HEK293 (cell line): Measurements from ENCODE around the gene OR8K3.

Experiments
- CTCF ChIA-PET: fragments of 350-600 bp; formaldehyde crosslinking; extraction: SDS; loops from one replicate; lab custom pipeline; 2021; ENCODE audit warnings: antibody characterized with exemption; lab: Yijun Ruan, JAX
- POLR2A ChIA-PET: fragments of 300-600 bp; formaldehyde crosslinking; extraction: SDS; loops from one replicate; lab custom pipeline; 2020; ENCODE audit warnings: antibody characterized with exemption, inconsistent platforms; lab: Yijun Ruan, JAX
- H3K27ac ChIP-seq: fragments of 200-500 bp; sonication (Bioruptor generic); 2 replicates; pipeline ENCODE4 v1.5.1; 2014; ENCODE audit warnings: low read depth, low read length, control low read depth, inconsistent platforms; ENCODE audit errors: extremely low read depth
- H3K36me3 ChIP-seq, 2 experiments: fragments of 200-500 bp in 1 of 2; sonication (Bioruptor generic) in 1 of 2; 1 replicate in 1 of 2; 2 replicates in 1 of 2; pipeline ENCODE4 v1.5.1; 2014 to 2017; ENCODE audit warnings: inconsistent platforms in 2 of 2, low read length in 2 of 2; ENCODE audit not compliant: control insufficient read depth in 2 of 2, insufficient read depth in 1 of 2
- H3K4me1 ChIP-seq: fragments of 200-500 bp; sonication (Bioruptor generic); 2 replicates; pipeline ENCODE4 v1.5.1; 2014; ENCODE audit warnings: mild to moderate bottlenecking, low read length, inconsistent platforms; ENCODE audit not compliant: control insufficient read depth, insufficient read depth
- H3K4me3 ChIP-seq: 2 replicates; pipeline ENCODE4 v1.5.1; 2011; ENCODE audit warnings: low read depth, mild to moderate bottlenecking, control low read depth, low read length, moderate library complexity
- H3K9me3 ChIP-seq: fragments of 200-500 bp; sonication (Bioruptor generic); 2 replicates; pipeline ENCODE4 v1.5.1; 2014; ENCODE audit warnings: low read depth, low read length, inconsistent platforms; ENCODE audit not compliant: control insufficient read depth, insufficient read depth
- ELK4 ChIP-seq: IDR thresholded peaks from 2 replicates; pipeline ENCODE4 v1.6.1; 2011; ENCODE audit warnings: mild to moderate bottlenecking, low read depth, low read length, borderline replicate concordance
- GLI2 ChIP-seq: fragments of 450-650 bp; formaldehyde crosslinking; IDR thresholded peaks from 2 replicates; pipeline ENCODE4; 2017; ENCODE audit warnings: missing biosample characterization, missing genetic modification characterization, low read depth, borderline replicate concordance
- GLI4 ChIP-seq: fragments of 450-650 bp; formaldehyde crosslinking; IDR thresholded peaks from 2 replicates; pipeline ENCODE4 v1.5.1; 2016; ENCODE audit warnings: missing biosample characterization, missing genetic modification characterization
- MEIS1 ChIP-seq: sonication (generic); formaldehyde crosslinking; IDR thresholded peaks from 2 replicates; pipeline ENCODE4 v1.8.1; 2022; ENCODE audit warnings: missing genetic modification reagents, mild to moderate bottlenecking, borderline replicate concordance
- OVOL3 ChIP-seq: fragments of 450-650 bp; formaldehyde crosslinking; IDR thresholded peaks from 2 replicates; pipeline ENCODE4 v1.5.1; 2016; ENCODE audit warnings: missing biosample characterization, missing genetic modification characterization
- PRDM10 ChIP-seq: fragments of 450-650 bp; formaldehyde crosslinking; IDR thresholded peaks from 2 replicates; pipeline ENCODE4 v1.5.1; 2016; ENCODE audit warnings: missing biosample characterization, missing genetic modification characterization
- PRDM4 ChIP-seq: fragments of 450-650 bp; formaldehyde crosslinking; IDR thresholded peaks from 2 replicates; pipeline ENCODE4 v1.5.1; 2017; ENCODE audit warnings: missing biosample characterization, missing genetic modification characterization
- SALL2 ChIP-seq: fragments of 450-650 bp; formaldehyde crosslinking; IDR thresholded peaks from 2 replicates; pipeline ENCODE4 v1.5.0; 2017; ENCODE audit warnings: missing biosample characterization, mild to moderate bottlenecking, missing genetic modification characterization, borderline replicate concordance
- TRIM28 ChIP-seq: IDR thresholded peaks from 2 replicates; pipeline ENCODE4 v1.6.1; 2011; ENCODE audit warnings: low read length, control low read depth, borderline replicate concordance
- ZBTB20 ChIP-seq: fragments of 450-650 bp; formaldehyde crosslinking; IDR thresholded peaks from 2 replicates; pipeline ENCODE4 v1.5.1; 2016; ENCODE audit warnings: missing biosample characterization, missing genetic modification characterization
- ZNF10 ChIP-seq: fragments of 450-650 bp; formaldehyde crosslinking; IDR thresholded peaks from 2 replicates; pipeline ENCODE4 v1.5.1; 2017; ENCODE audit warnings: missing biosample characterization, missing genetic modification characterization
- ZNF138 ChIP-seq: fragments of 450-650 bp; formaldehyde crosslinking; IDR thresholded peaks from 2 replicates; pipeline ENCODE4 v1.5.1; 2016; ENCODE audit warnings: missing biosample characterization, missing genetic modification characterization, borderline replicate concordance
- ZNF146 ChIP-seq: fragments of 450-650 bp; formaldehyde crosslinking; IDR thresholded peaks from 2 replicates; pipeline ENCODE4 v1.5.1; 2016; ENCODE audit warnings: missing biosample characterization, missing genetic modification characterization
- ZNF19 ChIP-seq: fragments of 450-650 bp; formaldehyde crosslinking; IDR thresholded peaks from 2 replicates; pipeline ENCODE4; 2016; ENCODE audit warnings: missing biosample characterization, missing genetic modification characterization, low read depth
- ZNF23 ChIP-seq: fragments of 450-650 bp; formaldehyde crosslinking; IDR thresholded peaks from 2 replicates; pipeline ENCODE4 v1.5.1; 2016; ENCODE audit warnings: missing biosample characterization, missing genetic modification characterization, borderline replicate concordance
- ZNF37A ChIP-seq: fragments of 450-650 bp; IDR thresholded peaks from 2 replicates; pipeline ENCODE4 v1.5.1; 2018; ENCODE audit warnings: missing biosample characterization, missing genetic modification characterization
- ZNF433 ChIP-seq: fragments of 450-650 bp; formaldehyde crosslinking; IDR thresholded peaks from 2 replicates; pipeline ENCODE4 v1.5.1; 2016; ENCODE audit warnings: missing biosample characterization, missing genetic modification characterization, low read depth
- ZNF549 ChIP-seq: fragments of 450-650 bp; IDR thresholded peaks from 2 replicates; pipeline ENCODE4 v1.5.1; 2018; ENCODE audit warnings: missing biosample characterization, missing genetic modification characterization, mild to moderate bottlenecking, inconsistent platforms, moderate library complexity
- ZNF600 ChIP-seq: fragments of 450-650 bp; formaldehyde crosslinking; IDR thresholded peaks from 2 replicates; pipeline ENCODE4 v1.5.1; 2016; ENCODE audit warnings: missing biosample characterization, missing genetic modification characterization
- ZNF629 ChIP-seq: fragments of 450-650 bp; formaldehyde crosslinking; IDR thresholded peaks from 2 replicates; pipeline ENCODE4 v1.5.1; 2017; ENCODE audit warnings: missing biosample characterization, missing genetic modification characterization
- ZNF704 ChIP-seq: fragments of 450-650 bp; formaldehyde crosslinking; IDR thresholded peaks from 2 replicates; pipeline ENCODE4 v1.5.1; 2016; ENCODE audit warnings: missing biosample characterization, missing genetic modification characterization
- ZNF76 ChIP-seq: fragments of 450-650 bp; formaldehyde crosslinking; IDR thresholded peaks from 2 replicates; pipeline ENCODE4; 2016; ENCODE audit warnings: low read depth, missing biosample characterization, missing genetic modification characterization, borderline replicate concordance
- ZNF785 ChIP-seq: fragments of 450-650 bp; formaldehyde crosslinking; IDR thresholded peaks from 2 replicates; pipeline ENCODE4 v1.5.1; 2016; ENCODE audit warnings: missing biosample characterization, missing genetic modification characterization
- TF ChIP-seq, protein P1 (sequence below): fragments of 450-650 bp; formaldehyde crosslinking; IDR thresholded peaks from 2 replicates; pipeline ENCODE4 v1.5.1; 2016; ENCODE audit warnings: missing biosample characterization, missing genetic modification characterization

The OR8K3 gene

DNA sequence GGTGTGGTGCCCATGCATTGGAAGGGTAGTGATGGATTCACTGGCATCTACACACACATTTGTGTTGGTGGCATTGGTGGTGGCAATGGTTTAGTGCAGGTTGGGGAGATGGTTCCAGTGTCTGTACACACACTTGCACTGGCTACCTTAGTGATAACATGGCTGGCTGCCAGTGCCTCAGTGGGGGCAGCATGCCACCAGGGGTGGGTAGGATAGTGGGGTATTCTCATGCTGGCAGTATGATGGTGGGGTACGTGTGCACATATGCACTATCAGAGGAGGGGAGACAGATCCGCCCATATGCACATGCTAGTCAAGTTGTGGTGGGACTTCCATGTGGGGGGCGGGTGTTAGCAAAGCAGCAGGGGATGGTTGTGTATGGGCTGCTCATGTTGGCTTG lies 7.1 kb upstream of the OR8K3 start:
- CTCF ChIA-PET, result no interaction called here
- Histone ChIP-seq H3K4me3 (no peak overlapping the region), H3K9me3 (no peaks in the 10 kb centered on the region), H3K36me3 (no peaks in the 10 kb centered on the region), H3K27ac (no peak overlapping the region), H3K4me1 (no peaks in the 10 kb centered on the region)
- TF ChIP-seq ZNF629 (tag by site-specific recombination) (no peak), ZNF146 (tag by site-specific recombination) (no peak), ZNF37A (tag by site-specific recombination) (no peak), PRDM4 (tag by site-specific recombination) (no peak), ZNF704 (no peak), ZBTB20 (no peak), MEIS1 (CRISPR knock-in tag) (no peak), ZNF549 (tag by site-specific recombination) (no peak), ZNF433 (tag by site-specific recombination) (no peak), ZNF76 (no peak), ZNF23 (tag by site-specific recombination) (no peak), SALL2 (tag by site-specific recombination) (no peak), ZNF138 (tag by site-specific recombination) (no peak), PRDM10 (tag by site-specific recombination) (no peak)
- TF ChIP-seq, protein P1, sequence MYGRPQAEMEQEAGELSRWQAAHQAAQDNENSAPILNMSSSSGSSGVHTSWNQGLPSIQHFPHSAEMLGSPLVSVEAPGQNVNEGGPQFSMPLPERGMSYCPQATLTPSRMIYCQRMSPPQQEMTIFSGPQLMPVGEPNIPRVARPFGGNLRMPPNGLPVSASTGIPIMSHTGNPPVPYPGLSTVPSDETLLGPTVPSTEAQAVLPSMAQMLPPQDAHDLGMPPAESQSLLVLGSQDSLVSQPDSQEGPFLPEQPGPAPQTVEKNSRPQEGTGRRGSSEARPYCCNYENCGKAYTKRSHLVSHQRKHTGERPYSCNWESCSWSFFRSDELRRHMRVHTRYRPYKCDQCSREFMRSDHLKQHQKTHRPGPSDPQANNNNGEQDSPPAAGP, result no peak
- POLR2A ChIA-PET, result no interaction called here

DNA sequence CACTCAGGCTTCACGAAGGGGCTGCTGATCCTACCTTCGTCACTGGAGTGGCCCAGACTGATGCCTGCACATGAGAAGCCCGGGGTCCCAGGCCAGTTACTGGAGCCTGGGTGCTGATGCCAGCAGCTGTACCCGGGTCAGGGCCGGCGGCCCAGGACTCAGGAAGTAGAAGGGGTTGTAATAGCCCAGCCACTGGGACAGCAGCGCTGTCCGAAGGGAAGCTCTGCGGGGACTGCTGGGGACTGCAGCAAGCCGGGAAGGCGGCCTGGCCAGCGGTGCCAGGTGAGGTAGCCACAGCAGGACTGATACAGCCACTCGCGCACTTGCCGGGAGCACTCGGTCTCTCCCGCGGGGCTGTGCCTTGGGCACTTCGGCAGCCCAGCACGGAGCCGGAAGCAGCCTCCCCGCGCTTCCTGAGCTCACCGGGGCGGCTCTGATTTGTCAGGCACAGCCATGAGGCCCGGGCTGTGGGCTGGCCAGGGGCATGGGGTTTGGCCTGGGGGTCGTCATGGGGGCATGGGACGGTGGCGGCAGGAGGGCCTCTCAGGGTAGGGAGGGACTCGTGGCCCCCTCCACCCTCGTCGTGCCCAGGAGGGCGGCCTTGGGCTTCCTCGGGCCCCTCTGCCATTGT lies 17.0 kb downstream of the OR8K3 start:
- CTCF ChIA-PET, result no interaction called here
- H3K4me1 ChIP-seq, result no peaks in the 10 kb centered on the region
- H3K9me3 ChIP-seq, result no peaks in the 10 kb centered on the region
- H3K4me3 ChIP-seq, result no peak overlapping the region
- no peak overlapping the region for H3K27ac ChIP-seq
- POLR2A ChIA-PET, result no interaction called here
- no peaks in the 10 kb centered on the region for H3K36me3 ChIP-seq
- TF ChIP-seq OVOL3 (tag by site-specific recombination), result no peak
- TF ChIP-seq GLI4 (tag by site-specific recombination), result no peak
- no peak for TF ChIP-seq GLI2
- TF ChIP-seq TRIM28, result no peak
- no peak for TF ChIP-seq PRDM4 (tag by site-specific recombination)
- no peak for TF ChIP-seq ZNF600 (tag by site-specific recombination)
- no peak for TF ChIP-seq ZNF785
- no peak for TF ChIP-seq ZNF10
- no peak for TF ChIP-seq ZNF19 (tag by site-specific recombination)
- no peak for TF ChIP-seq ELK4
